HK-2 (cell line): ENCODE measurements around the gene CDK6.
A peak's percentile ranks its signal among the peaks of the same experiment; 100 is the strongest.

Experiments
- DNase-seq: peaks from one replicate; pipeline ENCODE4 v3.0.0-alpha.2; 2018; ENCODE audit not compliant: unreplicated experiment

The CDK6 gene

GRCh38 chr7:92681633-92682032 lies 154.7 kb downstream of the CDK6 start:
- DNase-seq = no peak

GRCh38 chr7:92680442-92680841 lies 155.9 kb downstream of the CDK6 start:
- no peak for DNase-seq

GRCh38 chr7:92678291-92678920 lies 158.0 kb downstream of the CDK6 start:
- DNase-seq = no peak

- DNase-seq = no peak
These were observed 162.0 kb downstream of the CDK6 start for GRCh38 chr7:92674379-92674778.

- no peak for DNase-seq
These were observed 164.7 kb downstream of the CDK6 start for GRCh38 chr7:92671505-92672169.

- no peak for DNase-seq
These were observed 166.0 kb downstream of the CDK6 start for GRCh38 chr7:92670204-92670851.

- DNase-seq = no peak
These were observed 166.7 kb downstream of the CDK6 start for GRCh38 chr7:92669616-92670165.

- DNase-seq = no peak
These were observed 167.8 kb downstream of the CDK6 start for GRCh38 chr7:92668564-92668963.

GRCh38 chr7:92667816-92668535 lies 168.4 kb downstream of the CDK6 start:
- no peak for DNase-seq

- DNase-seq = no peak
These were observed 170.4 kb downstream of the CDK6 start for GRCh38 chr7:92665926-92666325.

GRCh38 chr7:92661651-92662050 lies 174.7 kb downstream of the CDK6 start:
- DNase-seq = no peak

- no peak for DNase-seq
These were observed 177.7 kb downstream of the CDK6 start for GRCh38 chr7:92658671-92659070.

- DNase-seq = no peak
These were observed 179.0 kb downstream of the CDK6 start for GRCh38 chr7:92657391-92657790.

GRCh38 chr7:92656121-92656520 lies 180.3 kb downstream of the CDK6 start:
- no peak for DNase-seq

GRCh38 chr7:92655346-92655884 lies 181.0 kb downstream of the CDK6 start:
- no peak for DNase-seq

- DNase-seq = no peak
These were observed 183.2 kb downstream of the CDK6 start for GRCh38 chr7:92653136-92653535.

GRCh38 chr7:92652536-92652935 lies 183.8 kb downstream of the CDK6 start:
- DNase-seq = no peak

GRCh38 chr7:92650391-92650790 lies 186.0 kb downstream of the CDK6 start:
- DNase-seq = no peak

- no peak for DNase-seq
These were observed 188.3 kb downstream of the CDK6 start for GRCh38 chr7:92648067-92648466.

GRCh38 chr7:92647652-92648051 lies 188.7 kb downstream of the CDK6 start:
- DNase-seq = no peak

GRCh38 chr7:92647011-92647625 lies 189.3 kb downstream of the CDK6 start:
- DNase-seq = peak; percentile 44
